Stomach smooth muscle (tissue), 2 donors: ENCODE measurements around the gene DLG2.

Source experiments
- H3K27ac ChIP-seq: one replicate; pipeline ENCODE4 v1.7.0; 2013; ENCODE audit warnings: mild to moderate bottlenecking, low read length, inconsistent platforms
- H3K27me3 ChIP-seq, 2 donors: one replicate each; pipeline ENCODE4 v1.7.0; 2013; ENCODE audit warnings: low read length in 2 of 2; ENCODE audit not compliant: insufficient read depth in 2 of 2, control insufficient read depth in 1 of 2
- H3K36me3 ChIP-seq, 2 donors: one replicate each; pipeline ENCODE4 v1.7.0; 2013; ENCODE audit warnings: low read length in 2 of 2; ENCODE audit not compliant: control insufficient read depth in 2 of 2, insufficient read depth in 2 of 2
- H3K4me1 ChIP-seq: one replicate; pipeline ENCODE4 v1.7.0; 2013; ENCODE audit warnings: low read length; ENCODE audit not compliant: control insufficient read depth, insufficient read depth
- H3K4me3 ChIP-seq, 2 donors: one replicate each; pipeline ENCODE4 v1.7.0; 2013; ENCODE audit warnings: low read length in 2 of 2
- H3K9ac ChIP-seq, 2 donors: one replicate each; pipeline ENCODE4 v1.7.0; 2013; ENCODE audit warnings: low read length in 2 of 2, mild to moderate bottlenecking in 1 of 2
- H3K9me3 ChIP-seq, 2 donors: one replicate each; pipeline ENCODE4 v1.7.0; 2013; ENCODE audit warnings: low read length in 2 of 2; ENCODE audit not compliant: control insufficient read depth in 2 of 2
- donor health status: healthy.
- donor health status: Pancreatic carcinoma.

The DLG2 gene

DNA sequence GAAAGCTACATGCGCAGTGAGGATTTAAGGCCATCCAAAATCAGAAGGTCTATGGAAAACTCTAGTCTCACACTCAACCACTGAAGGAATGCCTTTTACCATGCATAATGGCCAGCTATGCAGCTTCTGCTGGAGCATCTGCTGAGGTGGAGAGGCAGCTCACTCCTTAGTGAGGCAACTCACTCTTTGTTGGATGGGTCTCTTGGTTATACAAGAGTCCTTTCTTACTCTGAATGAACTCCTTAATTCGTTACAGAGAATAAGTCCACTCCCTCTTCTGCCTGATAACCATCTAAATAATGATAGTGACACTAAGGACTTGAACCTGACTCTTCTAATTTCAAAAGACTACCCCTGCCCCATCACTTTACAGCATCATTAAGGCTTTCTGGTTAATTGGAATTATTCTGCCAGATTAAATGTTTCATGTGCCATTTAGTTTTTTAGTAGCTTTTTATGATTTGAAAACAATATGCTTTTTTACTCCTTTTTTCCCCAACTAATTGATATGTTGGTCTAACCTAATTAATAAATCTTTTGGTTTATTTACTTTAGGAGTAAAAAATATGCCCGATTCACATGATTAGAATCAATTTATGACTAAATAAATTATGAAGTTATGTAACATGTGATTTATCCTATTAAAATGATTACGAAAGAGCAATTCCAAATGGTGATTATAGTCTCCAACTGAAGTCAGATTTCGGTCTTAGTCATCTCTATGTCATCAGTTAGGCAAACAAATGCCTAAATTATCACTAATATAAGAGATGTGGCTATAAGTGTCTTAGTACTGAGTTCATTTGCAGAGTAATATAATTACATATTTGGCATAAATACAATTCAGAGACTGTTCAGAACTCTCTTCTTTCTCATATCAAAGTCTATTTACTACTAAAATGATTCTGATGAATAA lies 2054.3 kb downstream of the DLG2 start:
- H3K9me3 ChIP-seq = no peaks in the 10 kb centered on the region
- H3K27me3 ChIP-seq = no peaks in the 10 kb centered on the region
- no peaks in the 10 kb centered on the region for H3K4me1 ChIP-seq
- no peak overlapping the region for H3K27ac ChIP-seq
- H3K36me3 ChIP-seq = no peaks in the 10 kb centered on the region
- H3K9ac ChIP-seq = no peak overlapping the region
- no peak overlapping the region for H3K4me3 ChIP-seq

DNA sequence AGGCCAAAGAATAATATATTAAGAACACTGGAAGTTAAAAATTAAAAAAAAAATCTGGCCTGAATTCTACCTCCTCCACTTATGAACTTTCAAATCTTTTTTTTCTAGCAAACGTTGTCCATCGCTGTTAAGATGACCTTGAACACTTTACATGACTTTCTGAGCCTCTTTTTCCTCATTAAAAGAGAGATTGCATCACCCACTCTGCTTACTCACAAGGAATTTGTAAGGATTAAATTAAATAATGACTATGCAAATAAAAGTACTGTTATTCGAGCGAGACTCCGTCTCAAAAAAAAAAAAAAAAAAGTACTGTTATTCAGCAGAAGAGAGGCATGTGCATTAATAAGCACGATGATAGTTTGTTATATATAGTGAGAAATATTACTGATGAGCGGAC lies 2055.8 kb downstream of the DLG2 start:
- H3K9me3 ChIP-seq = no peaks in the 10 kb centered on the region
- no peak overlapping the region for H3K4me3 ChIP-seq
- no peak overlapping the region for H3K27ac ChIP-seq
- H3K36me3 ChIP-seq = no peaks in the 10 kb centered on the region
- no peaks in the 10 kb centered on the region for H3K27me3 ChIP-seq
- no peak overlapping the region for H3K9ac ChIP-seq
- H3K4me1 ChIP-seq = no peaks in the 10 kb centered on the region

DNA sequence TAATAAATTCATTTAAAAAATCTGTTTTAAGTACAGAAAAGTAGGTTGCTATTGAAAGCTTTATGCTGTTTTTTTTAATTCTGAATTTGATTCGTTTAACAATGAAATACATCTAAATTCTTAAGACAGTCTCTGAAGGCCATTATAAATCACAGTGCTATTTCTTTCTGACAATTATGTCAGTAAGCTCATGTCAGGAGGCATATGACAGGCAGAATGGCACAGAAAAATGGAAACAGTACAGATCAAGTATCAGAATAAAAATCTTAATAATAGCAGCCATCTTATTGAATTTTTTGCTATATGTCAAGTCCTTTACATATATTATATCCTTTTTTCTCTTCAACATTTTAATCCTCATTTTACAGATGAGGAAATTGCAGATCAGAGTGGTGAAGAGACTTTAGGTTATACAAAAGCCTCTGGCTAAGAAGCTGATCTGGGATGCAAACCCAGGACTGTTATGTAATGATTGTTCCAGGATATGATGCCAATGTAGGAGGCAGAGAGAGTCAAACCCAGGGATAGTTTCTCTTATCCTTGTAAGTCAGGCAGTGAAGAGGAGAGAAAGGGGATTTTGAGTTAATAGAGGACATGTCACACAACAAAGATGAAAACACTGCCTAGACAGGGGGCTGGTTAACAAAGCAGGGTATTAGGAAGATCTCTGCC lies 2057.9 kb downstream of the DLG2 start:
- Histone ChIP-seq H3K4me3 (no peak overlapping the region), H3K9me3 (no peaks in the 10 kb centered on the region), H3K4me1 (no peaks in the 10 kb centered on the region), H3K36me3 (no peaks in the 10 kb centered on the region), H3K9ac (no peak overlapping the region), H3K27me3 (no peaks in the 10 kb centered on the region), H3K27ac (no peak overlapping the region)

DNA sequence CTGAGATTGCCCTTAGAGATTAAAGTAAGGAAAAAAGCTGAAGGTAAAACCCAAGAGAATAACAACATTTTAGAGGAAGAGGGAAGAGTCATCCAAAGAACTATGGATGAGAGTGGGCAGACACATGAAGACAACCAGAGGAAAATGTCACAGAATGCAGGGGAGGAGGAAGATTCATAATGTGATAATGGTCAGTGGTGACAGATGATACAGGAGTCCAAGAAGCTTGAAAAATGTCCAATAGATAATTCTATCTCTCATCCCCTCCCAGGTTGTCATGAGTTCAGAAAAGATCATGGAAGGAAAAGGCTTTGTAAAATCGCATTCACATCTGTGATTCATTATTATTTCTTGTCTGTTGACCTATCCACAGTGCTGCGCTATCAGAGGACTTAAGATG lies 2058.6 kb downstream of the DLG2 start:
- Histone ChIP-seq H3K27ac (no peak overlapping the region), H3K27me3 (no peaks in the 10 kb centered on the region), H3K4me1 (no peaks in the 10 kb centered on the region), H3K4me3 (no peak overlapping the region), H3K36me3 (no peaks in the 10 kb centered on the region), H3K9me3 (no peaks in the 10 kb centered on the region), H3K9ac (no peak overlapping the region)

DNA sequence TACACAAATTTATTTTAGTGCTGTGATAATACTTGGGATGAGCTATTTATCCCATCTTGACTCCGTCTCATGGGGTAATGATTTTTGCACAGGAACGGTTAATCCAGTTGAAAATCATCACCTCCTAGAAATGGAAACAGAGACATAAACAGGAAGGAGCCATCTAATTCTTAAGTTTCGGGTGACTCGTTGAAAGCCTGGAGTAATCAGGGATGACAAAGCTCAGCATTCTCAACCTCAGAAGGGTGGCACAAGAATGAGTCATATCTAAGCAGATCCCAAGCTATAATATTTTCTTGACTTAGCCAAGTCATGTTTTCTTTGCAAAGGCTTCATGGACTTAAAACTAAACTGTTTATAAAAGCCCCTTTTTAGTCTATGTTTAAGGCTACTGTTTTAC lies 2060.2 kb downstream of the DLG2 start:
- Histone ChIP-seq H3K27ac (no peak overlapping the region), H3K9ac (no peak overlapping the region), H3K4me3 (no peak overlapping the region), H3K4me1 (no peaks in the 10 kb centered on the region), H3K9me3 (no peaks in the 10 kb centered on the region), H3K36me3 (no peaks in the 10 kb centered on the region), H3K27me3 (no peaks in the 10 kb centered on the region)

DNA sequence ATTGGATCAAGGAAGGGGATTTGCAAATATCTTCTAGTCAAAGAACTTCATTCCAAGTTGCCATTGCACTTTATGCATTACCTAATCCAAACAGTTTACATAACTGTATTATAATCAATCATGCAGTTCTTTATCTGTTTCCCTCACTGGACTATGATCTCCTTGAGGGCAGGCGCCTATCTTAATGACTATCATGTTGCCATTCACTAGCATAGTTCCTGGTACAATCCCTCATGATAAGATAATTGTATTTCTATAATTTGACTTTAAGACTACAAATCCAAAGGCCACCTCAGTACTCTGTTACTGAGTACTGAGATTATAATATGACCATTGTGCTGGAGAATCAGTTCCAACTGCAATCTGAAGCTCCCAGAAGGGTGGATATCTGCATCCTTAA lies 2062.3 kb downstream of the DLG2 start:
- H3K36me3 ChIP-seq = no peaks in the 10 kb centered on the region
- no peak overlapping the region for H3K4me3 ChIP-seq
- H3K9ac ChIP-seq = no peak overlapping the region
- H3K27me3 ChIP-seq = no peaks in the 10 kb centered on the region
- no peaks in the 10 kb centered on the region for H3K9me3 ChIP-seq
- H3K27ac ChIP-seq = no peak overlapping the region
- no peaks in the 10 kb centered on the region for H3K4me1 ChIP-seq

DNA sequence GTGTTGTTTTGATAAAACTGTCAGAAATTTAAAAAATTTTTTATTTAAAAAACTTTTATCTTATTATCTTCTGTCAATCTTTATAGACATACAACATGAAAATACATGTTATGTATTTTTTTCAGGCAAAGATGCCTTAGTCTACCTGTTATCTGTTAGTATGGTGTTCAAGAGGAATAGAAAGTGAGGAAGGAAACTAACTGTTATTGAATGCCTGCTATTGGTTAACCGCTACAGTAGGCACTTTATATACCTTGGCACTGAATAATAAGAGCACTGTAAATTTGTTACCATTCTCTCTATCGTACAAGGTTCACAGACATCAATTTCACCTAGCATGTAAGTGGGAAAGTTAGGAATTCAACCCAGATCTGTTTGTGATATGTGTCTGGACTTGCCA lies 2068.9 kb downstream of the DLG2 start:
- Histone ChIP-seq H3K4me3 (no peak overlapping the region), H3K9me3 (no peaks in the 10 kb centered on the region), H3K9ac (no peak overlapping the region), H3K4me1 (no peaks in the 10 kb centered on the region), H3K36me3 (no peaks in the 10 kb centered on the region), H3K27ac (no peak overlapping the region), H3K27me3 (no peaks in the 10 kb centered on the region)

DNA sequence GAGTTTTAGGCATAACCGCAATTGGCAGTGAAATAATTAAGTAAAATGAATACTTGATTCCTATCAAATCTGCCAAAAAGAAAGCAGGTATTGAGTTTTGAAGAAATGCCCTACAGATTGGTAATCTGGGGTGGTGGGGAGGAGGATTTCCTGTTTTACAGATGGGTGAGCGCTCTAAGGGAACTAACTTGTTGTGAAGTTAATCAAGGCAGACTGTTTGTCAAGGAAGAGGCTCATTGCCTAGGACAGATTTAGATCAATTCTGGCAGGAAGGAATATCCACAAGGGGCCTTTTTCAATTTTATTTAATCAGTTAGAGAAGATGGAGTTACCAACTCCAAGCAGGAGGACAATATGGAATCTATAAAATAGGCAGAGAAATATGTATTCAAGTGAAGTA lies 2069.5 kb downstream of the DLG2 start:
- Histone ChIP-seq H3K9me3 (no peaks in the 10 kb centered on the region), H3K4me3 (no peak overlapping the region), H3K36me3 (no peaks in the 10 kb centered on the region), H3K4me1 (no peaks in the 10 kb centered on the region), H3K9ac (no peak overlapping the region), H3K27ac (no peak overlapping the region), H3K27me3 (no peaks in the 10 kb centered on the region)

DNA sequence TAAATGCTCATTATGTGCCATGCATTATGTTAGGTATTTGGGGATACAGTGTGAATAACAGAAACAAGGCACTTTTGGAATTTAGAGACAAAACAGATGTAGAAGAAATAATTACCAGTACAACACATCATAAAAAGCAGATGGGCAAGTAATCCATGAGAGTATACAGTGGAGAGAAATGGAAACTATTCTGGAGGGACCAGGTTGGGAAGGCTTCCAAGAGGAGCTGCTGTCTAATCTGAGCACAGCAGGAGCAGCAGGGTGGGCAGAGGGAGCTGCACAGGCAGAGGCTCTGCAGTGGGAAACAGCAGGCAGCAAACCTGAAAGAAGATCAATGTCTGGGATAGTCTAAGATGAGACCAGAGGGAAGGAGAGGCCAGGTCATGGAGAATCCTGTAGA lies 2072.3 kb downstream of the DLG2 start:
- Histone ChIP-seq H3K4me3 (no peak overlapping the region), H3K27me3 (no peaks in the 10 kb centered on the region), H3K27ac (no peak overlapping the region), H3K9me3 (no peaks in the 10 kb centered on the region), H3K9ac (no peak overlapping the region), H3K36me3 (no peaks in the 10 kb centered on the region), H3K4me1 (no peaks in the 10 kb centered on the region)

DNA sequence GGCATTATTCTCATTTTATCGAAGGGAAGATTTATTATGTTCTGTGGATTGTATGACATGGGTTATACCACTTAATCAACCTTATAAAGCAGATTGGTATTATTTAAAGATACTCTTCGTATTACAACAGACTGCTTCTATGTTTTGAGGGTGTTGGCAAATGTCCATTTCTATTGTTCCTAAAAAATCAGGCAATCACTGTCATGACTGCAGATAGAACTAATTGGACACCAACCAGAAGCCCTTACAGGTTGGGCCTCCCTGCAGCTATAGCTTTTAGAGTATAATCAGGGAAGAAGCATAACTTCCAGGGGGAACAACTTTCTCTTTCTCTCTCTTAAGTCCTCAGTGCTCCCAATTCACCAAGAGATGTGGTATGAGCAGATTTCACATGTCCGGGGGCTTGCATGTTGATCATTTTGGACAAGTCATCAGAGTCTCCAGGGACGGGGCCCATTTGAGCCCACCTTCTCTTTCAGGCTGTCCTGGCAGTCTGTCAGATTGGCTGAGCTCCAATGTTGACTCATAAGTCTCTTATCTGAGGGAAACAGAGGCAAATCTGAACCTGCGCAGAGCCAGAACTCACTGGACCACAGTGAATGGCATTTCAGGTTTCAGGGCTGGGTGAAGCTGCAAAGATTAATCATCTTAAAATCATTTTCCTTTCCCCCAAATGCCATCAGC lies 2077.0 kb downstream of the DLG2 start:
- H3K27me3 ChIP-seq = no peaks in the 10 kb centered on the region
- no peak overlapping the region for H3K27ac ChIP-seq
- no peaks in the 10 kb centered on the region for H3K9me3 ChIP-seq
- no peaks in the 10 kb centered on the region for H3K4me1 ChIP-seq
- H3K4me3 ChIP-seq = no peak overlapping the region
- no peak overlapping the region for H3K9ac ChIP-seq
- H3K36me3 ChIP-seq = no peaks in the 10 kb centered on the region
